Panc1 (cell line): ENCODE measurements around the gene ZACN.
"Not testable (repeated sequence)": the region's sequence is repeated elsewhere in the genome, so short reads cannot be mapped to it uniquely, and the experiment has no call there.

Source experiments
- CTCF ChIP-seq: fragments of 450-650 bp; IDR thresholded peaks from 2 replicates; pipeline ENCODE4 v1.5.1; 2017; ENCODE audit warnings: mild to moderate bottlenecking
- POLR2AphosphoS5 ChIP-seq: IDR thresholded peaks from 2 replicates; pipeline ENCODE4 v1.6.1; 2012; ENCODE audit warnings: mild to moderate bottlenecking, low read depth, low read length, moderate library complexity
- REST ChIP-seq, 2 experiments: IDR thresholded peaks; 2 replicates each; pipeline ENCODE4 v1.6.1; 2011 to 2012; ENCODE audit warnings: low read depth in 2 of 2, control low read depth in 1 of 2, low read length in 1 of 2, mild to moderate bottlenecking in 1 of 2, moderate library complexity in 1 of 2; ENCODE audit not compliant: insufficient read depth in 1 of 2
- SIN3A ChIP-seq: IDR thresholded peaks from 2 replicates; pipeline ENCODE4 v1.6.1; 2012; ENCODE audit warnings: low read depth, mild to moderate bottlenecking, low read length, moderate library complexity, borderline replicate concordance; ENCODE audit not compliant: insufficient read depth

GRCh38 chr17:76058264-76058663 is 20.7 kb upstream of the ZACN start:
- TF ChIP-seq CTCF; POLR2AphosphoS5; REST (IDR thresholded peaks at IDR 0.05; ENCODE audit: insufficient read depth in 1 of 2, low read depth in 2 of 2, low read length in 1 of 2); SIN3A: not testable (repeated sequence)
